ENCODE measurements around the gene PCSK5. TPM values are rescaled to one million over a fixed set of nuclear protein-coding genes. Genes with fewer than 3 reads are reported as not detected.

The PCSK5 gene
- total and polyA plus RNA-seq, 2 donors (not counting 1 experiment from before 2014, with no cell fraction given): 0.09 TPM; not detected in 1

GRCh38 chr9:76200315-76200714, 309.8 kb downstream of the PCSK5 start:
- CTCF ChIA-PET: no interaction called here
- H3K27ac Mint-ChIP-seq: no peak overlapping the region

GRCh38 chr9:76200745-76201144, 310.3 kb downstream of the PCSK5 start:
- no peaks in the 10 kb centered on the region for H3K4me1 ChIP-seq (ENCODE audit: control insufficient read depth in 2 of 2, insufficient read depth in 2 of 2, low read length in 2 of 2)
- ChIA-PET CTCF (no interaction called here), POLR2A (no interaction called here)
- no peak overlapping the region for H3K4me3 ChIP-seq (ENCODE audit: control extremely low read depth in 1 of 5, extremely low read depth in 1 of 5, insufficient read depth in 1 of 5, low read depth in 2 of 5, low read length in 4 of 5)
- no peak overlapping the region for H3K4me3 Mint-ChIP-seq
- H3K9me3 Mint-ChIP-seq (ENCODE audit: insufficient read depth): no peaks in the 10 kb centered on the region
- intact Hi-C loops (cut with micrococcal nuclease): no loop called here
- peaks cover 11% of the 10 kb centered on the region for H3K27me3 Mint-ChIP-seq
- no peak overlapping the region for H3K27ac Mint-ChIP-seq
- no peak overlapping the region for H3K27ac ChIP-seq (ENCODE audit: low read length in 2 of 2)
- no peak overlapping the region for H3K4me2 ChIP-seq (replicated peaks; ENCODE audit: low read depth, low read length, poor library complexity, severe bottlenecking)
- 72% methylated on average over 2 of the region's 4 CpGs for WGBS (ENCODE audit: insufficient coverage)
- H3K4me1 Mint-ChIP-seq: no peaks in the 10 kb centered on the region
- ATAC-seq (ENCODE audit: low read depth) (no peak), DNase-seq (no peak)
- no peak overlapping the region for H3K9ac ChIP-seq (ENCODE audit: low read length)
- TF ChIP-seq CTCF (IDR thresholded peaks at IDR 0.05) (no peak), EZH2 (IDR thresholded peaks at IDR 0.05; ENCODE audit: borderline replicate concordance, insufficient read depth, low read depth, low read length, poor library complexity, severe bottlenecking) (no peak)
- no peak overlapping the region for H2AFZ ChIP-seq (ENCODE audit: insufficient read depth, low read depth, low read length, poor library complexity, severe bottlenecking)
- H3K79me2 ChIP-seq (ENCODE audit: control insufficient read depth, insufficient read depth, low read length): no peaks in the 10 kb centered on the region
- no peaks in the 10 kb centered on the region for H3K9me3 ChIP-seq (ENCODE audit: control extremely low read depth in 1 of 3, control insufficient read depth in 2 of 3, insufficient read depth in 1 of 3, low read length in 2 of 3)
- H3K27me3 ChIP-seq (replicated peaks in 1 of 4; ENCODE audit: control extremely low read depth in 1 of 4, control insufficient read depth in 3 of 4, insufficient read depth in 4 of 4, low read length in 3 of 4): no peaks in the 10 kb centered on the region
- no peaks in the 10 kb centered on the region for H3K36me3 ChIP-seq (replicated peaks in 1 of 2; ENCODE audit: control extremely low read depth in 1 of 2, control insufficient read depth in 1 of 2, extremely low read depth in 1 of 2, insufficient read depth in 2 of 2, low read length in 1 of 2)
- H4K20me1 ChIP-seq (ENCODE audit: control insufficient read depth, insufficient read depth, low read length, poor library complexity, severe bottlenecking): no peaks in the 10 kb centered on the region

More at GRCh38 chr9:76200315-76200714, 309.8 kb downstream of the PCSK5 start:
- ATAC-seq (ENCODE audit: low read depth): no peak
- no peaks in the 10 kb centered on the region for H3K9me3 Mint-ChIP-seq (ENCODE audit: insufficient read depth)
- no peak overlapping the region for H2AFZ ChIP-seq (ENCODE audit: insufficient read depth, low read depth, low read length, poor library complexity, severe bottlenecking)
- H3K27ac ChIP-seq (ENCODE audit: low read length in 2 of 2): no peak overlapping the region
- H3K9me3 ChIP-seq (ENCODE audit: control extremely low read depth in 1 of 3, control insufficient read depth in 2 of 3, insufficient read depth in 1 of 3, low read length in 2 of 3): no peaks in the 10 kb centered on the region
- no peak for DNase-seq
- H3K36me3 ChIP-seq (replicated peaks in 1 of 2; ENCODE audit: control extremely low read depth in 1 of 2, control insufficient read depth in 1 of 2, extremely low read depth in 1 of 2, insufficient read depth in 2 of 2, low read length in 1 of 2): no peaks in the 10 kb centered on the region
- no peak overlapping the region for H3K4me3 Mint-ChIP-seq
- H3K4me1 Mint-ChIP-seq: no peaks in the 10 kb centered on the region
- H3K79me2 ChIP-seq (ENCODE audit: control insufficient read depth, insufficient read depth, low read length): no peaks in the 10 kb centered on the region
- no peak overlapping the region for H3K9ac ChIP-seq (ENCODE audit: low read length)
- H4K20me1 ChIP-seq (ENCODE audit: control insufficient read depth, insufficient read depth, low read length, poor library complexity, severe bottlenecking): no peaks in the 10 kb centered on the region
- no peaks in the 10 kb centered on the region for H3K27me3 ChIP-seq (replicated peaks in 1 of 4; ENCODE audit: control extremely low read depth in 1 of 4, control insufficient read depth in 3 of 4, insufficient read depth in 4 of 4, low read length in 3 of 4)
- 71% methylated on average over 4 of the region's 5 CpGs for WGBS (ENCODE audit: insufficient coverage)
- no peak for TF ChIP-seq CTCF (IDR thresholded peaks at IDR 0.05)
- TF ChIP-seq EZH2 (IDR thresholded peaks at IDR 0.05; ENCODE audit: borderline replicate concordance, insufficient read depth, low read depth, low read length, poor library complexity, severe bottlenecking): no peak
- intact Hi-C loops (cut with micrococcal nuclease): no loop called here
- POLR2A ChIA-PET: no interaction called here
- no peak overlapping the region for H3K4me3 ChIP-seq (ENCODE audit: control extremely low read depth in 1 of 5, extremely low read depth in 1 of 5, insufficient read depth in 1 of 5, low read depth in 2 of 5, low read length in 4 of 5)
- H3K27me3 Mint-ChIP-seq: peaks cover 8% of the 10 kb centered on the region
- H3K4me1 ChIP-seq (ENCODE audit: control insufficient read depth in 2 of 2, insufficient read depth in 2 of 2, low read length in 2 of 2): no peaks in the 10 kb centered on the region
- H3K4me2 ChIP-seq (replicated peaks; ENCODE audit: low read depth, low read length, poor library complexity, severe bottlenecking): no peak overlapping the region
